ENCODE data around the gene UTF1.

The UTF1 gene

GRCh38 chr10:133196936-133197758, 32.9 kb upstream of the UTF1 start:
- no peak for FAIRE-seq

DNA sequence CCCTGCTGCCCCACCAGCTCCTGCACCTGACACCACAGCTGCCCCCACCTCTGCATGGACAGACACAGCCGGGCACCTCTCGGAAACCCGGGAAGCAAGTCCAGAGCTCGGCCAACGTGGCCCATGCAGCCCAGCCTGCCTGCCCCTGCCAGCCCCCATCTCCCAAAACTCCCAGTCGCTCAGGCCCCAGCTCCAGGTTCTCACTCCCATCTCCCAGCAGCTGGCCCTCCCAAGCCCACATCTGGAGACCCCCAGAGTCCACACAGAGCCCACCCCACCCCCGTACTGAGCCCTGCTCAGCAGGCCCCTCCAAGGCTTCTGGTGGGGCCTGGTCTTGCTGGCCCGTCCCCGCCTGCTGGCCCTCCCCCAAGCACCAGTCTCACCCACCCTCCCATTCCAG, 32.2 kb upstream of the UTF1 start:
- FAIRE-seq = no peak

DNA sequence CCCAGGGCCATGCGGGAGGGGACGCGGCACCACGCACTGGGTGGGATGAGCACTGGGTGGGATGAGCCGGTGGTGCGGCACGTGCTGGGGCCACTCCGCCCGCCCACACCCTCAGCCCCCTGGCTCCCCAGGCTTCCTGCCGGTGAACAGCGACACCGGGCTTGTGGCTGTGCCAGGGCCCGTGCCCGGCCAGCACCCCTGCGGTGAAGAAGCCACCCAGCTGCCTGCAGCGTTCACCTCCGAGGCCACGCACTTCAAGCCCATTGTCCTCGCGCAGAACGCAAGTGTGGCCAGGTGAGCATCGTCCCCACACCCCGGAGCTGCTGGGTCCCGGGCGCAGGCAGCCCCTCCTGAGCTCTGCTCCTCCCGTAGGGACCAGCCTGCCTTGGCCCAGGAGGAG, 31.8 kb upstream of the UTF1 start:
- no peak for FAIRE-seq

DNA sequence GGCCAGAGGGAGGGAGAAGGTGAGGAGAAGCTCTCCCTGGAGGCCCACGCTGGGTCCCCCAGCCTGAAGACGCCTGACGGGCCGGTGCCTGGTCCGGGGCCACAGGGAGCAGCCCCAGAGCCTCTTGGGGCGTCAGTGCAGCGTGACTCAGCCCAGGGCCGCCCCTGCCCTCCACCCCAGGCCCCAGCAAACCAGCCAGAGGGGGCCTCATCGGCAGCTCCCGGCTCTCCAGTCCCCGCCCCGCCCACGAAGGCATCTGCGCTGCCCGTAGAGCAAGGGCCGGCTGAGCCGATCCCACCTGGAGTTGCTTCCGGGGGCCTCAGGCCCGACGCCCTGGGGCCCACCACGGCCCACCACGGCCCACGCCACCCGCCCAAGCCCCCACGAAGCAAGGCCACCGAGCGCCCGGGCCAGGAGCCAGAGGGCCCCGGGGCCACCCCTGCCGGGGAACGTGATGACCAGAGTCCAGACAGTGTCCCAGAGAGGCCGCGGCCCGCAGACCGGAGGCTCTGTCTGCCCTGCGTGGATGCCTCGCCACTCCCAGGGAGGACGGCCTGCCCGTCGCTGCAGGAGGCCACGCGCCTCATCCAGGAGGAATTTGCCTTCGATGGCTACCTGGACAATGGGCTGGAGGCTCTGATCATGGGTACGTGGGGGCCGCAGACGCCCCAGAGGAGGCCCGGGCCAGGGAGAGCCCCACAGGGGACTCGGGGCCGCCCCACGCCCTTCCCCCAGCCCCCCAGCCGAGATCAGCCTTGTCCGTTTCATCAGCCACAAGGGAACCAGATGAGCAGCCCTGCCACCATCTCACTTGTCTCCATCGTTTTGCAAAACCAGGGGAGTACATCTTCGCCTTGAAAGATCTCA, 31.2 kb upstream of the UTF1 start:
- no peak for FAIRE-seq

DNA sequence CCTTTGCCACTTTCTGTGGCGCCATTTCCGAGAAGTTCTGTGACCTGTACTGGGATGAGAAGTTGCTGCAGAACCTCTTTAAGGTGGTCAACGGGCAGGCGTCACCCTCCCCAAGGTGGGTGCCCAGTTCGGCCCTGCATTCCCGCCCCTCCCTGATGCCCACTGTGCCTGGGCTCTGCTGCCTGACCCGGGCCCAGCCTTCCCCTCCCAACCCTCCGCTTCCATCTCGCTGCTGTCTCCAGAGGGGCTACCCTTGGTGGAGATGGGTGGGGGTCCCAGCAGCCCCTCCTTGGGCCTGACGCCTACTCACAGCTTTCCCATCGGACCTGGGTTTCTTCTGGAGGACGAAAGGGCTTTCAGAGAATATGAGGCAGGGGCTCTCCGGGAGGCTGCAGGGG, 30.5 kb upstream of the UTF1 start:
- FAIRE-seq = no peak

DNA sequence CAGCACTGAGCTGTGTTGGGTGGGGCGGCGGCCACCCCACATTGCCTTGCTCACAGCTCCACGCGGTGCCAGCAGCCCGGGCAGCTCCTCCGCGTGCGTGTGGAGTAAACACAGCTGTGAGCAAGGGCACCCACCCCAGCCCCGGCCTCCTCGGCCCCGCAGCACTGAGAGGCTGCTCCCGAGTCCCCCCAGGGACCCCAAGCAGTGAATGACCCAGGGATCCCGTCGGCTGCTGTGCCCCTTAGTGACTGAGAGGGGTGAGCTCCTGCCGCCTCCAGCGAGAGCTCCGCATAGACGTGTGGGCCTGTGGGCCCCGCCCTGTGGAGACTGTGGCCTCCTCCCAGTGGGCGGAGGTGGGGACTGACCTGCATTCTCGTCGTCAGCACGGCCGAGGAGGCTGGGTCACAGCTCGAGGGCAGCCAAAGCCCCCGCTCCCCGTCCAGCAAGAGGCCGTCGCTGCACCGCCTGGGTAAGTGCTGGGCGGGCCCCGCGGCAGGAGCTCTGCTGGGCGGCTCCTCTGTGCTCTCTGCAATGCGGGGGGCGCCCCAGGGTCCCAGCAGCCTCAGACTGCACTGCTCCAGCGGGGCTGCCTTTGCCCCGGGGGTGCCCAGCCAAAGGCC, 29.9 kb upstream of the UTF1 start:
- FAIRE-seq = no peak

GRCh38 chr10:133200621-133201031, 29.4 kb upstream of the UTF1 start:
- no peak for FAIRE-seq

DNA sequence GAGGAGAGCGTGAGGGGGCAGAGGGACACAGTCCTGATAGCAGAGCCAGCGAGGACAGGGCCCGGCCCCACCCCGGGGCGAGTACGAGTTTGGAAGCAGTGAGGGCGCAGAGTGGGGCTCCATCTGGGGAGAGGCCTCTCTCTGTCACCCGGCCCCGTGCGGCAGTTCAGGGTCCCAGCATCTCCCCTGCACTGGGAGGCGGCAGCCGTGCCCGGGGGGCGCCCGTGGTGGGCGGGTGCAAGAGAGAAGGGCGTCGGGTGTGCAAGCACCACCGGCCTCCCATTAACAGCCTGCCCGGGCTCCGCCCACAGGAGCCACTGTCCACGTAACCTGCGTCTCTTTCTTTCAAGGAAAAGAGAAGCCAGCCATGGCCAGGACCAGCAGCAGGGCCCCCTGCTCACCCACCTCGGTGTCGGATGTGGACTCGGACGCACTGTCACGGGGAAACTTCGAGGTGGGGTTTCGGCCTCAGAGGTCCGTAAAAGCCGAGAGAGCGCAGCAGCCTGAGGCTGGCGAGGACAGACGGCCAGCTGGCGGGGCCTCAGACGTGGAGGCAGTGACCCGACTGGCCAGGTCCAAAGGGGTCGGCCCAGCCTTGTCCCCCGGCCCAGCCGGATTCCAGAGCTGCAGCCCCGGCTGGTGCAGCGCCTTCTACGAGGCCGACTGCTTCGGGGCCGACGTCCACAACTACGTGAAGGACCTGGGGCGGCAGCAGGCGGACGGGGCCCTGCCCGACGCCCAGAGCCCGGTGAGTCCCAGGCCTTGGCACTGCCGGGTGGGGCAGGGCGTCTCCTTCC, 28.7 kb upstream of the UTF1 start:
- no peak for FAIRE-seq

DNA sequence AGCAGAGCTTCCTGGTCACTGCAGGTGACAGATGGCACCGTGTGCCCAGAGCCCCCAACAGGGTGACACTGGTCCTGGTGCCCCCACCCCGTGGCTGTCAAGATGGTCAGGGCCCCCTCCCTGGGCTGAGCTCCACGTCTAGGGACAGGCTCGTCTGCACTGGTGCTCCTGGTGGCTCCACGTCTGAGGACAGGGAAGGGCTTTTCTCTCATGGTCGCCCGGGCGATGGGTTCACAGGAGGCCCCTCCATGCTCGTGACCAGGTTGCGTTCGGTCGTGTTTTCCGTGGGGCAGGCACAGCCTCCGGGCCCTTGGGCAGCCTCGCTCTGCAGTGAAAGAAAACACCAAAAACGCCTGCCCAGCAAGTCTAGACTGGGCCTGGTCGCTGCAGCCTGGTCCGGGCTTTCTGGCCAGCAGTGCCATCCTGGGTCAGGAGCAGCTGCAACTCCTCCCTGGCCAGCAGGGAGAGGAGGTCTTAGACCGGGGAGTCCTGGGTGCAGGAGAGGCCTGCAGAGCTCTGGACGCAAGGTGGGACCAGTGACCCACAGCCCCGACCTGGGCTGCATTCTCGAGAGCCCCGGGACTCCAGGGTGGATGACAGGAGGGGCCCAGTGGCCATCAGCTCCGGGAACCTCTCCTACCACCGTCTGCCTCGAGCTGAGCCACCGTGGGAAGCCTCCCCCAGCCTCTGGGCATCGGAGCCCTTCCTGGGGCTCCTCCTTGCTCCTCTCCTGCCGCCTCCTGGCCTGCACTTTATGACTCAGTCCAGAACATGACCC, 27.9 kb upstream of the UTF1 start:
- FAIRE-seq = no peak

DNA sequence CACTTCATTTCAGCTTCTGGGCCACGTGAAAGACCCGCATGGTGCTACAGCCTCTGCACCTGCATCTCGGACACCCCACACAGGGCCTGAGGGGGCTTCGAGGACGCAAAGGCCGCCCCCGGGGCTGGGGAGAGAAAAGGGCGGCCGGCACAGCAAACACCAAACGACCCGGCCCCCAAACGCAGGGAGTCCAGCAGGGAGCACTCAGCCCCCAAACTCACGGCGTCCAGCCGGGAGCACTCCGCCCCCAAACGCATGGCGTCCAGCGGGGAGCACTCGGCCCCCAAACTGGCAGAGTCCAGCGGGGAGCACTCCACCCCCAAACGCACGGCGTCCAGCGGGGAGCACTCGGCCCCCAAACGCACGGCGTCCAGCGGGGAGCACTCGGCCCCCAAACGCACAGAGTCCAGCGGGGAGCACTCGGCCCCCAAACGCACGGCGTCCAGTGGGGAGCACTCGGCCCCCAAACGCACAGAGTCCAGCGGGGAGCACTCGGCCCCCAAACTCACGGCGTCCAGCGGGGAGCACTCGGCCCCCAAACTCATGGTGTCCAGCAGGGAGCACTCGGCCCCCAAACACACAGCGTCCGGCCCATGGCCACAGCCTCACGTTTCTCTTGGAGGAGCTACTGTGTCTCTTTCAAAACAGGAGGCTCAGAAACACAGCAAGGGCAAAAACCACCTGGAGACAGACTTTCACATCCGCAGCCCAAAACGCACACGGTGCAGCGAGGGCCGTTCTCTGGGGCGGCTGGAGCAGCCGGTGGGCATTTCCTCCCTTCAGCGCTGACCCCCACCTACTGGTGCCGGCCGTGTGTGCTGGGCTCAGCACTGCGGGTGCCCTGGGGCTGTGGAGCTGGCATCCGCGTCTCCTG, 27.0 kb upstream of the UTF1 start:
- no peak for FAIRE-seq

DNA sequence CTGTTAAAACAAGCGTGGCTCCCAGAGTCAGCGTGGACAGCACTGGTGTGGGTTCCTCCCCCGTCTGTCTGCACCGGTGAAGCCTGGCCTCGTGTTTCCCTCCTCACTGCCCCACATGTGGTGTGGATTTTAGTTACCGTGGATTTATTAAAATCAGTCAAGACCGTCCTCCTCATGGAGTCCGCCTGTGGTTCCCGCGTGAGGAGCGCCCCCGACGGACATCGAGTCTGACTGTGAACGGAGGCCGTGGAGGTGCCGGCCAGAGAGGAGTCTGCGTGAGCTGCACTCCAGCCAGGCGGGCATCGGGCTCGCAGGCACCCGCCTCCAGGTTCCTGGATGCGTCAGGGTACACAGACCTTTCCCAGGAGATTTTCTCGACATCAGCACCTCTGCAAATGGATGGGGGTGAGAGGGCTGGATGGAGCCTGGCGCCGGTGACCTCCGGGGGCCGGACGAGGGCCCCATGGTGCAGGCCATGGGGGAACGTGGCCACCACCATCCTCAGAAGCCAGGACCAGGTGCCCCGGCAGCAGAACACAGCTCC, 26.3 kb upstream of the UTF1 start:
- FAIRE-seq = no peak

DNA sequence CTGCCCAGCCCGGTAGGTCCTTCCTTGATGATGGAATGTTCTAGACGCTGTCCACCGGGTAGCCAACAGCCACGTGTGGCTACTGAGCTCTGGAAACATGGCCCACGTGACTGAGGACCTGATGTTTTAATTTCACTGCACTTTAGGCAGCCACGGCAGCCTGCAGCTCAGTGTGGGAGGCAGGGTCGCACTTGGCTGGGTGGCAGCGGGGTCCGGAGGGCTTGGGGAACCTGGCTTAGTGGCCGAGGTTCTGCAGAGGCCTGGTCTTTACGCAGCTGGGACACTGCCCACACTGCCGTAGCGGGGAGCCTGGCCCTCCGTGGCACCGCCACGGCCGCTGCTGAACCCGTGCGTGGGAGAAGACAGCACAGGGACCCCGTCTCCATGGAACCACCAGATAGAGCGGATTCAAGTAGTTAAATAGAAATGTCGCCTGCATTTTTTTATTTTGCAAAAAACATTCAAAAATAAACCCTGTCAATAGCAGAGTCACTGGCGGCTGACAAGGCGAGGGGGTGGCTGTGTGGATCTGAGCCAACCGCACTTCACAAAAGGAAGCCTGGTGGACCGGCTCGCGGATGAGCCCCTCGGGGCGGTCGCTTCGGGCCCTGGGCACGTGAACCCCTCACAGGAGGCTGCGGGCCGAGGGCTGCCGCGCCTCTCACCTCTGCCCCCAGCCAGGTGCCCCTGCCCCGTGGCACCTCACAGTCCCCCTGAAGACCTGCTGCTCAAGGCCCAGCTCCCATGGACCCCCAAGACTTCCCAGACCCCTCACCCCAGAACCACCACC, 25.6 kb upstream of the UTF1 start:
- FAIRE-seq = no peak

GRCh38 chr10:133205146-133205545, 24.9 kb upstream of the UTF1 start:
- no peak for FAIRE-seq

GRCh38 chr10:133206356-133207040, 23.5 kb upstream of the UTF1 start:
- FAIRE-seq = no peak

DNA sequence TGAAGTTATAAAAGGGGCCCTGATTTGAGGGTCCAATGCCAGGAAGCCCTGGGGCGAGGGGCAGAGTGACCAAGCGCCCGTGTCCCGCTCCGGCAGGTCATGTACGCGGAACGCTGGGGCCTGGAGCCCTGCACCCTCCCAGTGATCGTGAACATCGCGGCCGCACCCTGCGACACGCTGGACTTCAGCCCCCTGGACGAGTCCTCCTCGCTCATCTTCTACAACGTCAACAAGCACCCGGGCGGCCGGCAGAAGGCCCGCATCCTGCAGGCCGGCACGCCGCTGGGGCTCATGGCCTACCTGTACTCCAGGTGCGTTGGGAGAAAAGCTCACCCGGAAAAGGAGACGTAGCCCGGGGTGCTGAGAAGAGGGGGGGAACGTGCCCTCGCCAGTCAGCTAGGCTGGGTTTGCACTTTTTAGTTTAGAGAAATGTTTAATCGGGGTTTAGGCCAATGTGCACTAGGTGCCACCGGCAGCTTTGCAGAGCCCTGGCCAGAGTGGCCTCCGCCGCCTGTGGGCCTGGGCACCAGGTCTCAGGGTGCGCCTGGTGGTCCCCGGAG, 22.9 kb upstream of the UTF1 start:
- FAIRE-seq = no peak

GRCh38 chr10:133207627-133208026, 22.4 kb upstream of the UTF1 start:
- no peak for FAIRE-seq

GRCh38 chr10:133208466-133208865, 21.6 kb upstream of the UTF1 start:
- no peak for FAIRE-seq

DNA sequence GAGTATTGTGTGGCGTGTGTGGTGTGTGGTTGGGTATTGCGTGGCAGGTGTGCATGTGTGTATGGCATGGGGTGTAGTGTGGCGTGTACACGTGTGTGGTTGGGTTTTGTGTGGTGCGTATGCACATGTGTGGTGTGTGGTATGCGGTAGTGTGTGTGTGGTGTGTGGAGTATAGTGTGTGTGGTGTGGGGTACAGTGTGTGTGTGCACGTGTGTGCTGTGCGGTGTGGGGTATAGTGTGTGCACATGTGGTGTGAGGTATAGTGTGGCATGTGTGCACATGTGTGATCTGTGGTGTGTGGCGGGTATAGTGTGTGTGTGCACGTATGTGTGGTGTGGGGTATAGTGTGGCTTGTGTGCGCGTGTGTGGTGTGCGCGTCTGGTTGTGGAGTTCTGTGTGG, 20.9 kb upstream of the UTF1 start:
- FAIRE-seq = no peak

DNA sequence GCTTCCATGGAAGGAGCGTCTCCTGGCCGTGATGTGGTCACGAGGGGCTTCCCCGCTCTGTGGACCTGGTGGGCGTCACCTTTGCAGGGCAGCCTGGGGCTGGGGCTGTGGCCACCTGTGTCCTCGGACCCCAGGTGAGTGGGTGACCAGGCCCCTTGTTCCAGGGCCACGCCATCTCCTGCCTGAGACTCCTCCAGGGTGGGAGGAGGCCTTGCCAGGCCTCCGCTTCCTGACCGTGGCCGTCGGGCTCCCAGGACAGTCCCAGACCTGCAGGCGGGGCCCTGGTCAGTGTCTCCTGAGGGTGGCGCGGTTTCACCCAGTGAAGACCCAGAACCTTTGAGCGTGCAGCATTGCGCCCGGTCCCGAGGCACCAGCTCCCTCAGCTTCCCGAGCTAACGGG, 20.4 kb upstream of the UTF1 start:
- no peak for FAIRE-seq
